CD14-positive monocyte (primary cell): ENCODE results near the gene RNF121. TPM values are rescaled to one million over a fixed set of nuclear protein-coding genes. Genes with fewer than 3 reads are reported as not detected.

Experiments
- DNase-seq, 3 donors: peaks; one replicate each; pipeline ENCODE4 v3.0.0-alpha.2; 2011 to 2022
- H2AFZ ChIP-seq: 2 replicates; pipeline ENCODE4 v1.6.0; 2012; ENCODE audit warnings: mild to moderate bottlenecking, low read depth, low read length, inconsistent platforms; ENCODE audit not compliant: insufficient read depth, poor library complexity, severe bottlenecking
- H3K27ac ChIP-seq, 2 donors: 1 replicate in 1 of 2; 2 replicates in 1 of 2; pipeline ENCODE4 v1.5.1; 2012 to 2013; ENCODE audit warnings: low read length in 2 of 2, control low read depth in 1 of 2, inconsistent platforms in 1 of 2, low read depth in 1 of 2, mild to moderate bottlenecking in 1 of 2
- H3K27me3 ChIP-seq, 2 donors: one replicate each; pipeline versions ENCODE4 v1.6.0 to v1.6.1; 2011 to 2013; ENCODE audit warnings: low read length in 2 of 2; ENCODE audit not compliant: control insufficient read depth in 2 of 2, insufficient read depth in 2 of 2
- H3K36me3 ChIP-seq, 2 donors: replicated peaks in 1 of 2; 1 replicate in 1 of 2; 2 replicates in 1 of 2; pipeline versions ENCODE4 v1.5.1 to v1.6.1; 2012 to 2013; ENCODE audit warnings: low read length in 2 of 2, control low read depth in 1 of 2, inconsistent platforms in 1 of 2, mild to moderate bottlenecking in 1 of 2; ENCODE audit not compliant: insufficient read depth in 2 of 2, control insufficient read depth in 1 of 2
- H3K4me1 ChIP-seq, 2 donors: 1 replicate in 1 of 2; 2 replicates in 1 of 2; pipeline versions ENCODE4 v1.5.1 to v1.6.1; 2012 to 2013; ENCODE audit warnings: low read length in 2 of 2, control low read depth in 1 of 2, inconsistent platforms in 1 of 2, mild to moderate bottlenecking in 1 of 2, moderate library complexity in 1 of 2; ENCODE audit not compliant: insufficient read depth in 2 of 2, control insufficient read depth in 1 of 2
- H3K4me2 ChIP-seq: replicated peaks from 2 replicates; pipeline ENCODE3; 2012; ENCODE audit warnings: low read length, moderate library complexity, mild to moderate bottlenecking; ENCODE audit not compliant: poor library complexity, severe bottlenecking; ENCODE audit errors: extremely low read depth
- H3K4me3 ChIP-seq, 3 experiments: fragments of 200-600 bp in 1 of 3; sonication (generic) in 1 of 3; replicated peaks in 1 of 3; 1 replicate in 2 of 3; 2 replicates in 1 of 3; pipeline ENCODE4 v1.5.1; 2011 to 2013; ENCODE audit warnings: low read length in 3 of 3, mild to moderate bottlenecking in 3 of 3, control low read depth in 2 of 3, low read depth in 2 of 3, inconsistent platforms in 1 of 3, moderate library complexity in 1 of 3
- H3K79me2 ChIP-seq: 2 replicates; pipeline ENCODE4 v1.6.0; 2012; ENCODE audit warnings: mild to moderate bottlenecking, control low read depth, inconsistent platforms, low read length, moderate library complexity; ENCODE audit not compliant: insufficient read depth
- H3K9ac ChIP-seq: 2 replicates; pipeline ENCODE4 v1.6.0; 2017; ENCODE audit warnings: low read length, mild to moderate bottlenecking; ENCODE audit not compliant: insufficient read depth, poor library complexity, severe bottlenecking
- H3K9me3 ChIP-seq, 2 donors: replicated peaks in 1 of 2; 1 replicate in 1 of 2; 2 replicates in 1 of 2; pipeline versions ENCODE4 v1.5.1 to v1.6.1; 2012 to 2013; ENCODE audit warnings: low read length in 2 of 2, control low read depth in 1 of 2; ENCODE audit not compliant: control insufficient read depth in 1 of 2, insufficient read depth in 1 of 2
- H4K20me1 ChIP-seq: 2 replicates; pipeline ENCODE4 v1.6.0; 2012; ENCODE audit warnings: mild to moderate bottlenecking, low read length, control low read depth, moderate library complexity; ENCODE audit not compliant: insufficient read depth
- H3K27ac Mint-ChIP-seq, 7 donors: one replicate each; pipeline ENCODE4 v1.8.0; 2020; ENCODE audit warnings: mild to moderate bottlenecking in 7 of 7, mixed read lengths in 7 of 7, moderate library complexity in 6 of 7, inconsistent platforms in 2 of 7
- H3K27me3 Mint-ChIP-seq, 3 donors: one replicate each; pipeline ENCODE4 v1.8.0; 2021 to 2022; ENCODE audit warnings: low read depth in 3 of 3, mild to moderate bottlenecking in 3 of 3, mixed read lengths in 3 of 3, moderate library complexity in 3 of 3, inconsistent platforms in 1 of 3
- H3K36me3 Mint-ChIP-seq, 2 donors: one replicate each; pipeline ENCODE4 v1.8.0; 2020; ENCODE audit warnings: mixed read lengths in 2 of 2, inconsistent platforms in 1 of 2, mild to moderate bottlenecking in 1 of 2
- H3K4me1 Mint-ChIP-seq: one replicate; pipeline ENCODE4 v1.8.0; 2020; ENCODE audit warnings: mild to moderate bottlenecking, mixed read lengths
- H3K4me3 Mint-ChIP-seq, 2 donors: one replicate each; pipeline ENCODE4 v1.8.0; 2020; ENCODE audit warnings: mild to moderate bottlenecking in 2 of 2, mixed read lengths in 2 of 2, moderate library complexity in 1 of 2
- H3K9me3 Mint-ChIP-seq, 7 donors: one replicate each; pipeline ENCODE4 v1.8.0; 2020 to 2022; ENCODE audit warnings: mixed read lengths in 7 of 7, mild to moderate bottlenecking in 6 of 7, moderate library complexity in 6 of 7, inconsistent platforms in 2 of 7
- WGBS: methylation state at CpG from one replicate; pipeline ENCODE4 v1.1.5; 2013; ENCODE audit warnings: missing lambda C conversion rate; ENCODE audit not compliant: insufficient coverage; 5-methylcytosine and 5-hydroxymethylcytosine counted together
- intact Hi-C, 2 donors: fragments of 100-400 bp; cut with micrococcal nuclease; formaldehyde crosslinking; loops; one replicate each; pipeline versions ENCODE4 v1.15.0 to v1.15.1; 2023
- polyA plus RNA-seq, 3 donors: library from polyadenylated mRNA; depleted of rRNA in 1 of 3; unstranded in 2 of 3; stranded (reverse) in 1 of 3; fragments of 300-500 nt in 2 of 3; fragments of >200 nt in 1 of 3; fragmentation: Illumina TruSeq in 2 of 3; gene quantifications; 1 replicate in 2 of 3; 2 replicates in 1 of 3; pipeline ENCODE4 v1.2.3, GENCODE V29; 2012 to 2021
- TF ChIP-seq, protein P1 (sequence below): fragments of 200-600 bp; IDR thresholded peaks from one replicate; pipeline ENCODE4 v1.8.0; 2022; ENCODE audit warnings: antibody characterized with exemption, mild to moderate bottlenecking

RNF121 gene
- polyA plus RNA-seq, 3 donors: 7.7 to 25.2 (median 9.2) TPM

DNA sequence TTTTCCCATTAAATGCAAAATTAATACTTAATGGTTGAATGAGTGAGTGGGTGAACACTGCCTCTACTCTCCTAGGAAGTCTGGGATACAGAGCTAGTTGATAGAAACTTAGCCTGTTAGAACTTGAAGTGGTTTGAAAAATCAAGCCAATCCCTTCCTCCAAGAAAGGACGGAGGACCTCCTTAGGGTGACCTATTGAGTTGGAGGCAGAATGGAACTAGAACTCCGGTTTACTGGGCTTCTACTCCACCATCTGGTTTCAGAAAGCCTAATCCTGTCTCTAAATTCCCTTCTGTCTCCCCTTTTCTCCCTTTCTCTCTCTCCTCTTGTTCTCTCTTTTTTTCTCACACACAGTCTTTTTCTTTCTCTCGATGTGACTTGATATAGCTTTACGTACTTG lies 50.2 kb downstream of the RNF121 start:
- WGBS: 83% methylated on average over 1 of the region's 4 CpGs
- H3K4me3 Mint-ChIP-seq: no peak overlapping the region
- TF ChIP-seq, protein P1, sequence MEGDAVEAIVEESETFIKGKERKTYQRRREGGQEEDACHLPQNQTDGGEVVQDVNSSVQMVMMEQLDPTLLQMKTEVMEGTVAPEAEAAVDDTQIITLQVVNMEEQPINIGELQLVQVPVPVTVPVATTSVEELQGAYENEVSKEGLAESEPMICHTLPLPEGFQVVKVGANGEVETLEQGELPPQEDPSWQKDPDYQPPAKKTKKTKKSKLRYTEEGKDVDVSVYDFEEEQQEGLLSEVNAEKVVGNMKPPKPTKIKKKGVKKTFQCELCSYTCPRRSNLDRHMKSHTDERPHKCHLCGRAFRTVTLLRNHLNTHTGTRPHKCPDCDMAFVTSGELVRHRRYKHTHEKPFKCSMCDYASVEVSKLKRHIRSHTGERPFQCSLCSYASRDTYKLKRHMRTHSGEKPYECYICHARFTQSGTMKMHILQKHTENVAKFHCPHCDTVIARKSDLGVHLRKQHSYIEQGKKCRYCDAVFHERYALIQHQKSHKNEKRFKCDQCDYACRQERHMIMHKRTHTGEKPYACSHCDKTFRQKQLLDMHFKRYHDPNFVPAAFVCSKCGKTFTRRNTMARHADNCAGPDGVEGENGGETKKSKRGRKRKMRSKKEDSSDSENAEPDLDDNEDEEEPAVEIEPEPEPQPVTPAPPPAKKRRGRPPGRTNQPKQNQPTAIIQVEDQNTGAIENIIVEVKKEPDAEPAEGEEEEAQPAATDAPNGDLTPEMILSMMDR: no peak
- H3K27me3 ChIP-seq: no peaks in the 10 kb centered on the region
- intact Hi-C loops: loop anchor here (5.0 kb wide), 3 partner anchors 33 to 113 kb away; no protein-coding TSS in a partner anchor
- H3K27me3 Mint-ChIP-seq: peaks cover 0 to 3% (median 0%) of the 10 kb centered on the region in 3 donors
- H3K4me2 ChIP-seq: no peak overlapping the region
- peaks cover 4% of the 10 kb centered on the region for H4K20me1 ChIP-seq
- no peaks in the 10 kb centered on the region for H3K9me3 Mint-ChIP-seq
- H2AFZ ChIP-seq: no peak overlapping the region
- H3K4me3 ChIP-seq: no peak overlapping the region
- no peak for DNase-seq
- peaks cover 8% of the 10 kb centered on the region for H3K4me1 Mint-ChIP-seq
- H3K27ac ChIP-seq: no peak overlapping the region
- H3K36me3 ChIP-seq: peaks cover 20 to 58% of the 10 kb centered on the region in 2 donors
- peaks cover 7 to 11% of the 10 kb centered on the region in 2 donors for H3K4me1 ChIP-seq
- peaks cover 4% of the 10 kb centered on the region for H3K79me2 ChIP-seq
- H3K9me3 ChIP-seq: no peaks in the 10 kb centered on the region
- no peak overlapping the region for H3K27ac Mint-ChIP-seq
- no peak overlapping the region for H3K9ac ChIP-seq
- peaks cover 46 to 51% of the 10 kb centered on the region in 2 donors for H3K36me3 Mint-ChIP-seq

DNA sequence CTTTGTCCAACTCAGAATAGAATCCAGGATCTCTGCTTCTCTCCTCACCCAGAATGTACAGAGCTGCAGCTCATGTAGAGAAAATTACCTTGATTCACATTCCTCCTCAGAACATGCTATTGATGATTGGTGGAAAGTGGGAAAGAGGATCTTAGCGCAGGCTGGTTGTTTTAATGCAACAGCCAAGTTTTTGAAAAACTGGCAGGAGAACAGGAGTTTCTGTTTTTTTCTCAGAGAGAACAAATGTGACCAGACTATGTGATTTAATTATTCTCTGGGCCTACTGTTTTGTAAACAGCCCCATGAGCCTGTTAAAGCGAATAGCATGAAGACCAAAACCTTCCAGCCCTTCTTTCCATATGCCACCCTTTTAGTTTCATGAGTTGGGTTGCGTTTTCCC lies 50.8 kb downstream of the RNF121 start:
- Histone ChIP-seq H3K4me2 (no peak overlapping the region), H3K79me2 (peaks cover 4% of the 10 kb centered on the region), H2AFZ (no peak overlapping the region), H3K9ac (no peak overlapping the region), H4K20me1 (peaks cover 4% of the 10 kb centered on the region), H3K9me3 (no peaks in the 10 kb centered on the region), H3K36me3 (peaks cover 19 to 53% of the 10 kb centered on the region in 2 donors), H3K4me3 (no peak overlapping the region), H3K27ac (no peak overlapping the region), H3K4me1 (peaks cover 7 to 11% of the 10 kb centered on the region in 2 donors), H3K27me3 (no peaks in the 10 kb centered on the region)
- no peak for DNase-seq
- no CpG with 5 or more reads among the region's 3 CpGs for WGBS
- Mint-ChIP-seq H3K36me3 (peaks cover 46% of the 10 kb centered on the region in 2 donors), H3K4me3 (no peak overlapping the region), H3K27me3 (peaks cover 0 to 3% (median 0%) of the 10 kb centered on the region in 3 donors), H3K4me1 (peaks cover 8% of the 10 kb centered on the region), H3K9me3 (no peaks in the 10 kb centered on the region), H3K27ac (no peak overlapping the region)
- TF ChIP-seq, protein P1: no peak
- intact Hi-C loops: loop anchor here (5.0 kb wide), 3 partner anchors 33 to 113 kb away; no protein-coding TSS in a partner anchor
